ENCODE results near the gene ELAPOR1. TPM values are rescaled to one million over a fixed set of nuclear protein-coding genes. Genes with fewer than 3 reads are reported as not detected.

ELAPOR1 gene
- total and polyA plus RNA-seq, 9 of the 15 experiments (the other 6 are each of a cell fraction or from before 2014, with no cell fraction given), result 0.07 to 1.2 (median 0.18) TPM

DNA sequence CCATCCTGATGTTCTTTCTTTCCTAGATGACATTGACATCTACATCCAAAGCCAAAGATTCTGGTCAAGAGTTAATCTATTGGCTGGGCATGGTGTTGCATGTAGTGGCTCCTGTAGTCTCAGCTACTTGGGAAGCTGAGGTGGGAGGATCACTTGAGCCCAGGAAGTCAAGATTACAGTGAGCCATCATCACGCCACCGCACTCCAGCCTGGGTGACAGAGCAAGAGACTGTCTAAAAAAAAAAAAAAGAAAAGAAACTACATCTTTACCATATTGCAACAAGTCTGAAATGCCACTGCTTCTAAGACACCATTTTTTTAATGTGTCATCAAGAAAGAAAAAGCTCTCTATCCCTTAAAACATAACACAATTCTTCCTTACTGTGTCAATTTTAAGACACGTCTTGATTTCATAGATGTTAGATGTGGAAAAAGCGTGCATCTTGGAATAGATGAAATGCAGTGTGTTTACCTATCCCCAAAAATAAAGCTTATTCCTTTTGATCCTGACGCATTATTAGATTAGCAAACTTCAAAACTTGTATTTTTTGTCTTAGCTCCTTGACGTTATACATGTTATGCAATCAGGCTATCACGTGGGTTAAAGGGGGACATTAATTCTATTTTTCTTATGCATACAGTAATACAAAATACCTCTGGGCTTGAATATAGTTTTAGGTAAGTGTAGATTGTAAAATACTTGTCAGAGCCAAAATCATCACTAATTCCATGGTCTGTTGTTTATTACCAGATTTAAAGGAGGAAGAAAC, 46.3 kb downstream of the ELAPOR1 start (continued):
- TF ChIP-seq UBTF (IDR thresholded peaks at IDR 0.05; ENCODE audit: borderline replicate concordance in 1 of 2, low read depth in 2 of 2, low read length in 2 of 2) (no peak), MITF (IDR thresholded peaks at IDR 0.05) (no peak), ZNF347 (CRISPR knock-in tag; IDR thresholded peaks at IDR 0.05; ENCODE audit: low read depth) (no peak), HOMEZ (CRISPR knock-in tag; IDR thresholded peaks at IDR 0.05) (no peak), RBM39 (optimal IDR thresholded peaks at IDR 0.05; ENCODE audit: low read depth, low read length) (no peak), KLF16 (IDR thresholded peaks at IDR 0.05) (no peak), ZNF830 (CRISPR knock-in tag; IDR thresholded peaks at IDR 0.05) (no peak), ZNF316 (IDR thresholded peaks at IDR 0.05) (peak; percentile 29), POLR3A (IDR thresholded peaks at IDR 0.05; ENCODE audit: borderline replicate concordance, extremely low read depth, insufficient read depth, insufficient read length) (no peak), MAFK (IDR thresholded peaks at IDR 0.05; ENCODE audit: low read length) (no peak), ATF7 (IDR thresholded peaks at IDR 0.05) (0 out of 2 replicates have a peak, but pooled peaks have one; percentile 9), ARNT (IDR thresholded peaks at IDR 0.05) (no peak), MCM5 (IDR thresholded peaks at IDR 0.05; ENCODE audit: low read depth) (no peak), ZNF232 (CRISPR knock-in tag; IDR thresholded peaks at IDR 0.05) (no peak), CEBPB (tag; IDR thresholded peaks at IDR 0.05) (peak; percentile 76), MLX (CRISPR knock-in tag; conservative IDR thresholded peaks at IDR 0.05) (no peak), SIX5 (IDR thresholded peaks at IDR 0.05; ENCODE audit: borderline replicate concordance in 1 of 2, insufficient read depth in 1 of 2, low read depth in 1 of 2, low read length in 2 of 2) (no peak), ZNF212 (CRISPR knock-in tag; IDR thresholded peaks at IDR 0.05) (no peak)
- TF ChIP-seq, protein P1, sequence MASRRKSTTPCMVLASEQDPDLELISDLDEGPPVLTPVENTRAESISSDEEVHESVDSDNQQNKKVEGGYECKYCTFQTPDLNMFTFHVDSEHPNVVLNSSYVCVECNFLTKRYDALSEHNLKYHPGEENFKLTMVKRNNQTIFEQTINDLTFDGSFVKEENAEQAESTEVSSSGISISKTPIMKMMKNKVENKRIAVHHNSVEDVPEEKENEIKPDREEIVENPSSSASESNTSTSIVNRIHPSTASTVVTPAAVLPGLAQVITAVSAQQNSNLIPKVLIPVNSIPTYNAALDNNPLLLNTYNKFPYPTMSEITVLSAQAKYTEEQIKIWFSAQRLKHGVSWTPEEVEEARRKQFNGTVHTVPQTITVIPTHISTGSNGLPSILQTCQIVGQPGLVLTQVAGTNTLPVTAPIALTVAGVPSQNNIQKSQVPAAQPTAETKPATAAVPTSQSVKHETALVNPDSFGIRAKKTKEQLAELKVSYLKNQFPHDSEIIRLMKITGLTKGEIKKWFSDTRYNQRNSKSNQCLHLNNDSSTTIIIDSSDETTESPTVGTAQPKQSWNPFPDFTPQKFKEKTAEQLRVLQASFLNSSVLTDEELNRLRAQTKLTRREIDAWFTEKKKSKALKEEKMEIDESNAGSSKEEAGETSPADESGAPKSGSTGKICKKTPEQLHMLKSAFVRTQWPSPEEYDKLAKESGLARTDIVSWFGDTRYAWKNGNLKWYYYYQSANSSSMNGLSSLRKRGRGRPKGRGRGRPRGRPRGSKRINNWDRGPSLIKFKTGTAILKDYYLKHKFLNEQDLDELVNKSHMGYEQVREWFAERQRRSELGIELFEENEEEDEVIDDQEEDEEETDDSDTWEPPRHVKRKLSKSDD (conservative IDR thresholded peaks at IDR 0.05; ENCODE audit: low read length), result no peak

Data from K562 (cell line).